GM19455 (cell line): ENCODE measurements around the gene SLC9C2.
"Not testable (repeated sequence)": the region's sequence is repeated elsewhere in the genome, so short reads cannot be mapped to it uniquely, and the experiment has no call there.

ENCODE experiments used
- ATAC-seq: cut with Tn5 transposase; IDR thresholded peaks from one replicate; pipeline ENCODE4 v1.9.1; 2021; ENCODE audit not compliant: unreplicated experiment

SLC9C2 gene

DNA sequence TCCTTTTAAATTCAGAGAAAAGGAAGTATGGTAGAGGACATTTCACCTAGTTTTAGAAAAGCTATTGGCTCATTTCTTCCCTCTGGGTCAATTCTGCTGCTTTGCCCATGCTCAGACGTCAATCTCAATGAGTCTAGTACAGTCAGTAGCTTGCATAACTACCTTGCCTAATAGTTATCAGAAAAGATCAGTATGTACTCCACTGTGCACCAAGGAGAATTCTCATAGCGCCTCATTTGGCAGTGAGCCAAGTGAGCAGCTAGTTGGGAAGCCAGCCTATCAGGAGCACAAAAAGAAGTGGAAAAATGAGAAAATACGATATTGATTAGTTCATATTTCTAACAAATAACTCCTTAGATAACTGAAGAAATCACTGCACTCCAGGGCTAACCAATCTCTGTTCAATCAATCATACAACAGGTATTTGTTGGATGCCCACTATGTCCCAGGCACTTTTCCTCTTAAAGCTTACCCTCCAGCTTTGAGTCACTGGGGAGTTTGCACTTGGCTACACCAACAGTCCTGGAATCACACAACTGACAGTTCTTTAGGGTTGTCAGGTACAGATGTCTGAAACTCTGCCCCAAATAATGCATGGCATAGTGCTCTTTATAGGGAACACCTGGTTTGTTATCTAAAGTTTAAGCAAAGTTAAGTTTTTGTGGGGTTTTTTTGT lies 75.6 kb downstream of the SLC9C2 start:
- no peak for ATAC-seq

DNA sequence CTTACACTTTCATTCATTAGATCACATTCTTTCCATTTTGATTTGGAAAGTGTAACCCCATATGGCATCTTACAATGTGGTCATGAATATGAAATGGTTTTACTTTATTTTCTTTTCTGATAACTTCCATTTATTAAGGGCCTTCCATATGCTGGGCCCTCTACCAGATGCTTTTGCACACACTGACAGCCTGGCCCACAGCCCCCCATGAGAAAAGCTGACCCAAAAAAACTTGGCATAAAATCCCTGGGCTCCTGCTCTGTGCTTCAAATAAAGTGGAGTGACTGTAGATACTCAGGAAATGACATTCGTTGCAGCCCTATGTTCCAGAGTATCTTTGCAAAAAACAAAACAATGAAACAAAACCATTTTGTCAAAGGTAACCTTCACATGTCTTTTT lies 76.9 kb downstream of the SLC9C2 start:
- no peak for ATAC-seq

DNA sequence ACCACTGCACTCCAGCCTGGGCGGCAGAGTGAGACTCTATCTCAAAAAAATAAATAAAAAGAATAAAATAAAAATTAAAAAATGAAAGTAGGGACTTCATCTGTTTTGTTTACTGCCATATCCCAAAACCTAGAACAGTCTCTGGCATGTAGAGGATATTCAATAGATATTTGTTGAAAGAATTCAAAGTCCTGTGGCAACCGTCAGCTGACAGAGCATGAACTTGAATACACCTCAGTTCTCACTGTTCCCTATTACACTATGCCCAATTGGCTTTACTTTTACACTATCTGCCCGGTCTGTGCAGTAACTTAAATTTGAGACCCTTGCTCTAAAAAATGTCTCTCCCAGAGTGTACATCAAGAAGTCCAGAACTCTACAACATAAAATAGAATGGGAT lies 79.5 kb downstream of the SLC9C2 start:
- ATAC-seq = no peak

DNA sequence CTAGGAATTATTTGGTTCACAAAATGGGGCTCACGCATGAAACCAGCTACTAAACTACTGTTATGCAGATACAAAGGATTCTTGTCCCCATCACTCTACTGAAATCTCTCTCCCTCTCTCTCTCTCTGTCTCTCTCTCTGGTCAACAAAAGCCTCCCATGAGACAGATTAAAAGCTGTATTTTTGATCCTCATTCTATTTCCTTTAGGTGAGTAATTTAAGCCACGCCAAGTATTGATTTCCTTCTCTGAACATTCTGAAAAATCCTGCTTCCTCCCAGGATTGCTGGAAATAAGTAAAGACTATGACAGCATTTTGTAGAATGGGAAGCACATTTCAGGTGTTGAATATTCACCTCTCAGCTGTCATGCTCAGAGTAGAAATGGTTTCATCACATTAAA lies 82.1 kb downstream of the SLC9C2 start:
- no peak for ATAC-seq

DNA sequence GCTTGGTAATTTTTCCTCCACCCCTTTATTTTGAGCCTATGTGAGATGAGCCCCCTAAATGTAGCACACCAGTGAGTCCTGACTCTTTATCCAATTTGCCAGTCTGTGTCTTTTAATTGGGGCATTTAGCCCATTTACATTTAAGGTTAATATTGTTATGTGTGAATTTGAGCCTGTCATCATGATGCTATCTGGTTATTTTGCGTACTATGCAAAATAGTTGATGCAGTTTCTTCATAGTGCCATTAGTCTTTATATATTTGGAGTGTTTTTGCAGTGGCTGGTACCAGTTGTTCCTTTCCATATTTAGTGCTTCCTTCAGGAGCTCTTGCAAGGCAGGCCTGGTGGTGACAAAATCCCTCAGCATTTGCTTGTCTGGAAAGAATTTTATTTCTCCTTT lies 88.4 kb downstream of the SLC9C2 start:
- not testable (repeated sequence) for ATAC-seq

DNA sequence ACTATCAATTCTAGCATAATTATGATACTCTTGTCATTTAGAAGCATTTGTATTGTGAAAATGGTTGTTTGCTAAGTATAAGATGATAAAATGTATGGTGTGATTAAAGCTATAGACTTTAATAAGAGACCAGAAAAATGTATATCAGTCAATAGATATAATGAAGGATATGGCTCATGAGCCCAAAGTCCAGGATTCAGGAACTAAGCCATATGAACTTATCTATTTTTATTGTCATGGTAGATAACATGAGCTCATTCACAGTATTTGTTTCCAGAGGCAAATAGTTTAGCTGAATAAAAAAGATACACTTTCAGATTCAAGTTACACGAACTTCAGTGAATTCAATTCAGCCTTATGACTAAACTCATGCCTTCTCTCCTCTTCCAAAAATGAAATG lies 93.1 kb downstream of the SLC9C2 start:
- no peak for ATAC-seq

DNA sequence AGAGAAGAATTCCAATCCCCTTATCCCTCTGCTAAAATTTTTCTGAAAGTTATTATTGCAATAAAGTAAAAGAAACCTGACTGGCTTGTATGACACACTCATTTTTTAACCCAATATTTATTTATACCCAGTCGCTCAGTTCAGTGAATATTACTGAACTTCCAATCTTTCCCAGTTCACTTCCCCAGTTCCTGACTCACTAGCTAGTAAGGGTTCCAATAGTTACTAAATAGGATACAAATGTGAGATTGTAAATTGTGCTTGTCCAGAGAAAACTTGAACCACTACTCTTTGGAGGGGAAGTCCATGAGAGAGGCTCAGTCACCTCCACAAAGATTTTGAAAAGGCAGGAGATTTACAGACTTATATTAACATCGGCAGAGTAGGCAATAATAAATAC lies 94.3 kb downstream of the SLC9C2 start:
- no peak for ATAC-seq

DNA sequence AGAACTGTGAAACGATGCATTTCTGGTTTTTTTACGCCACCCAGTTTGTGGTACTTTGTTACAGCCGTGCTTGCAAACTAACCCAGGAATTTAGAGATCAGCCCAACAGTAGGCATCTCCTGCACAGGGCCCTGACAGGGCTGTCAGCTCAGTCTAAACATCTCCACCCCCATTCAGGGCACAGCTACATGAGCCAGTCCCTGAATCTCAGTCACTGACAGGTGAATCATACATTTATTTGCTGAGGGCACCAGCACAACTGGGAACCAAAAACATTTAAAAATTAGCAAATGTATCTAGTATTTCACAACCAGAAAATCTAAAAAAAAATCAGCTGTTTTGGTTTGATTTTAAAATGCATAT lies 95.0 kb downstream of the SLC9C2 start:
- no peak for ATAC-seq

DNA sequence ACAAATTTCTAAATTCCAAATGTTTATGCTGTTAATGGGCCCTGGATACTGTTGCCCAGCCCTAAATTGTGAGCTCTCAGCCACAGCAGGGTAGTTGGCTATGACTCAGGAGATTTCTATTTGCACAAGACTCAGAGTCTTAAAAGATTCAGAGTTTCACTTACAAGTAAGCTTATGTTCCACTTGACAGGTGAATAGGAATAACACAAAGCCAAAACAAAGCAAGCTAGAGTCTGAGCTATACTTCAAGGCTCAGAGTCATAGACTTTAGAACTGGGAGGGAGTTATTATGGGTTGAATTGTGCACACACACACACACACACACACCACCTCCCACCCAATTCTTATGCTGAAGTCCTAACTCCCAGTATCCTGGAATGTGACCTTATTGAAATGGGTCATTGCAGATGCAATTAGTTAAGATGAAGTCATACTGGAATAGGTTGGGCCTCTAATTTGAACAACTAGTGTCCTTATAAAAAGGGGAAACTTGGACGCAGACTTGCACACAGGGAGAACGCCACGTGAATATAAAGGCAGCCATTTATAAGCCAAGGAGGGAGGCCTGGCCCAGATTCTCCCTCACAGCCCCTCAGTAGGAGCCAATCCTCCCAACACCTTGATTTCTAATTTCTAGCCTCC lies 95.5 kb downstream of the SLC9C2 start:
- no peak for ATAC-seq

DNA sequence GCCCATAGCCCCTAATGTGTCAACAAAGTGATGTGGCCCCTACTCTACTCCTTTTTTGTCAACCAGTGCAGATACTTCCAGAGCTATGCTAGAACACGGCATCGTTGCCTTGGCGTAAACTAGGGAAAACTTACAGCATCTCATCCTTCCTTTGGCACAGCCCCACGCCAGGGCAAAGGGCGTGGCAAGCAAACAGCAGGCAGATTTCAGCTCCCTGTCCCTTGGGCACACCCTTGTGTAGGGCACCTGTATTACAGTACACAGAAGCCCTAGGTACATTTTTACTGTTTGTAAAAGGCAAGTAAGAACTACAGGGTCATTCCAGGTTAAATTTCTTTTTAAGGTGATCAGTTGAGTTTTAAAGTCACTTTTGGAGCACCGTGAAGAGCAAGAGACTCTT lies 96.4 kb downstream of the SLC9C2 start:
- ATAC-seq = no peak

DNA sequence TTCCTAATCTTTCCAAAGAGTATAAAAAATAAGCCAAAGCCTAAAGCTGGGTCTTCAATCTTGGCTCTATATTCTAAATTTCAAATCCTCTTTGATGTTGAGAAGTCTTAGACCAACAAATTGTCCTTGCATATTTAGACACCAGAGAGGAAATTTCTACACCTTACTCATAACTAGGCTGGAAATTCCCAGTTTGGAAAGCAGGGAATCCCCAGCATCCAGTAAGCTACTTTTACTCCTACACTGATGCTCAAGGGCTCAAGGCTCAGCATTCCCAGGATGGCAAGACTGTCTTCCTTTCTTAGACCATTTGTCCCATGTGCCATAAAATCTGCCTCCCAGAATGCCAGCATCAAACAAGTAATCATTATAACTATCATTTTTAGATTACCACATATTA lies 97.5 kb downstream of the SLC9C2 start:
- ATAC-seq = no peak

DNA sequence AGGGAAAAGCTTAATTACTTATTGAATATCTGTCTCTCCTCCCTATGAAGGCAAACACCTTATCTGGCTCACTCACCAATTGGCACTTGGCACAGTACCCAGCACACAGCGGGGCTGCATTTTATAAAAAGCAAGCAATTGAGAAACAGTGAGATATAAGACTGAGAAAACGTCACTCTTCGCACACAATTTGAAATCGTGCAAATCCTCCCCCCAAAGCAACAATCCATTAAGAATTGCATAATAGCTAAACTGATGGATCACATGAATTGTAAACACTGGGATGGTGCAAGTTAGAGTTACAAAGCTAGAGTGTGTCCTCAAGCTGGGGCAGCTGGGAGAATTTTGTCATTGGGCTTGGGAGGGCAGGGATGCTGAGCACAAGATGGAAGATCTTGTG lies 98.6 kb downstream of the SLC9C2 start:
- no peak for ATAC-seq

DNA sequence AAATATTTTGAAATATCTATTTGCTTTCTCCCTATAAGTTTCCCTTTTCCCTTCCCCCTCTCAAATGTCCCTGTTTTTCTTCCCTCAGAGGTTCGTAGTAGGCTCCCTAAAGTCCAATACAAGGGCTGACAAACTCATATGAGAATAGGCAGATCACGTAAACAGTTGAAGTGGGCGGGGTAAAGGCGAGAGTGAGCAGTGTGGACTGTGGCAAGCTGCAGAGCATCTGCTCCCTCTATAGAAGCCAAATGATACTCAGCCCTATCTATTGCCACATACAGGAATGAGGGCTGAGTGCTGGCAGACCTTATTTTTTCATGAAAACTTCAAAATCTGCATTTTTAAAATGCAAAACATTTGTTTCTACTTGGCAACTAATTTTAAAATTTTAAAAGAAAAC lies 99.5 kb downstream of the SLC9C2 start:
- ATAC-seq = no peak

DNA sequence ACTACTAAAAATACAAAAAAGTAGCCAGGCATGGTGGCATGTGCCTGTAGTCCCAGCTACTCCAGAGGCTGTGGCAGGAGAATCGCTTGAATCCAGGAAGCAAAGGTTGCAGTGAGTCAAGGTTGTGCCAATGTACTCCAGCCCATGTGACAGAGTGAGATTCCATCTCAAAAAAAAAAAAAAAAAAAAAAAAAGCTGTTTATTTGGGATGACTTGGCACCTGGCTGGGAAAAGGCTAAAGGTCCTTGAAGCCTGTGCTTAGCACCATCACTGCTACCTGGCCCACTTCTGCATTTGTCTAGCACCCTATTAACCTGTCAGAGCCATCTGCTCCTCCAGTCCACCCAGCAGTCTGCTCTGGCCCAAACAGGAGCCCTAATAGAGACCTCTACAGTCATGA lies 100.8 kb downstream of the SLC9C2 start:
- no peak for ATAC-seq

DNA sequence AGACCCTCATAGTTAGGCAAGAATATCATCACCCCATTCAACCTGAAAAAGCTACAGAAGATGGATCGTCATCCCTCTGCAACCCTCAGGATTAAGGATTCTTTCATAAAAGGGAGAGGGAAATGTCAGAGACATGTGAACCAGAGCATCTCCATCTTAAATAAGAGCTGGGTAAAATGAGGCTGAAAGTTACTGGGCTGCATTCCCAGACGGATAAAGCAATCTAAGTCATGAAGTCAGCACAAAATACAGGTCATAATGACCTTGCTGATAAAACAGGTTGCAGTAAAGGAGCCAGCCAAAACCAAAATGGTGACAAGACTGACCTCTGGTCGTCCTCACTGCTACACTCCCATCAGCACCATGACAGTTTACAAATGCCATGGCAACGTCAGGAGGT lies 103.1 kb downstream of the SLC9C2 start:
- no peak for ATAC-seq

DNA sequence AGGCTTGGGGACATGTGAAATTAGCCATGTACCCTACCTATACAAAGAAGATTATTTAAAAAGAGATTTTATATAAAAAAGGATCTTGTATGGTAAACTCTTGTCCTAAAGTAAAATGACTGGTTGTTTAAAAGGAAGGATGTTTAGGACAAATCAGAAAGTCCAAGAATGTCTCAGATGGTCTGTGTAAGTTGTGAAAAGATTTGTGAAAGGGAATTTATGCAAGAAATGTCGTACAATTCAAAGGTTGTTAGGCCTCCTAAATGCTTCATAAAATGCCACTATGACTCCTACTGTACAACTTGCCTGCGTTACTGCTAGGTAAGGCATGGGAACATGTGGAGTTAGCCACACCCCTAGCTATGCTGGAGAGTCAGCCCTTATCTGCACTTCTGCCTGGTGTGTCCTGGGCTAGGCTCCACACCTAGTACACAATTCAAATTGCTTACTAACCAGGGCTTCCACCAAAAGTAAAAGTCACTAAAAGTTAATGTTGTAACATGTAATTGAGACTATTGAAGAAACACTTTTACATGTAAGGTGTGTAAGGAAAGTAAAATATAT lies 106.0 kb downstream of the SLC9C2 start:
- no peak for ATAC-seq

DNA sequence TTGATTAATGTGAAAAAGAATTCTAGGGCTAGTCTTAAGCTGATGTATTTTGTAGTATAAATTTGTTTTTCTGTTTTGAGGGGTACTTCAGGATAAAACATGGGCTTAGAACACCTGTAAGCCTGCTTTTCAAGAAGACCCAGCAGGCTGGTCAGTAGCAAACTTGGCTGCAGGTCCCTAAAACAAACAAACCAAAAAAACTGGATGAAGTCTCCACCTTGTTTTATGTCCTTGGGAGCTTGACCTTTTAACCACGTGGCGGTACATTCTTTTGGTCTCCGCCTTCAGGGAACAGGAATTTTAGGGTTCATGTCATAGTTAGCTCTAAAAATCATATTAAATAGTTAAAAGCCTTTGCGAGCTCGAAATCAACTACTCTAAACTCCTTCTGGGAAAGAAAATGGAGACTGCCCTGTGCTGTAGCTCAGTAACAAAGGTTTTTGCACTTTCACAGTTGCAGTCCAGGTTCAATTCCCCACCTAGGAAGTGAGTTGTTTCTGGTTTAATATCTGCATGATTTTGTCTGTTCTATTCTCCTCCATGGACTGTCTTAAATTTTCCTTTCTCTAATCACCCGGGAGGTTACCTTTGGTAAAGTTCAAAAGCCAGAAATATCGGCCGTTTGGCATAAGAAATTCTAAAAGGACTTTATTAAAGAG lies 107.1 kb downstream of the SLC9C2 start:
- ATAC-seq = no peak

DNA sequence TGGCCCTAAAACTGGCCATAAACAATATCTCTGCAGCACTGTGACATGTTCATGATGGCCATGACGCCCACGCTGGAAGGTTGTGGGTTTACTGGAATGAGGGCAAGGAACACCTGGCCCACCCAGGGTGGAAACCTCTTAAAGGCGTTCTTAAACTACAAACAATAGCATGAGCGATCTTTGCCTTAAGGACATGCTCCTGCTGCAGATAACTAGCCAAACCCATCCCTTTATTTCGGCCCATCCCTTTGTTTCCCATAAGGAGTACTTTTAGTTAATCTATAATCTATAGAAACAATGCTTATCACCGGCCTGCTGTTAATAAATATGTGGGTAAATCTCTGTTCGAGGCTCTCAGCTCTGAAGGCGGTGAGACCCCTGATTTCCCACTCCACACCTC lies 109.7 kb downstream of the SLC9C2 start:
- ATAC-seq = not testable (repeated sequence)

DNA sequence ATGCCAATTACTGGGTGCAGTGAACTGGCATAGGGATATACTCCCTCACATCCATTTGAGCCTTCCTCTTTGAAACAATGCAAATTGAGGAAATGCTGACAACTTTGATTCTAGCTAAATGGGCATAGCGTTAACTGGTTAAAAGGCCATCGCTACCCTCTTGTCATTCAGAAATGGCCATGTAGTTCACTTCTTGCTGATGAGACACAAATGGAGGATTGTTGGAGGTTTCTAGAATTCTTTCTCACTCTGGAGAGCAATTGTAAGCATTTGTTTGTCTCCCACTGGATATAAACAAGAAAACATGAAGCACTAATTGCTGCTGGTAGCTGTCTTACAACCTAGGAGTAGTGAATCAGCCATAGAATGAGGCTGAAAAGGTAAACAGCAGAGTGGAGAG lies 111.4 kb downstream of the SLC9C2 start:
- no peak for ATAC-seq

DNA sequence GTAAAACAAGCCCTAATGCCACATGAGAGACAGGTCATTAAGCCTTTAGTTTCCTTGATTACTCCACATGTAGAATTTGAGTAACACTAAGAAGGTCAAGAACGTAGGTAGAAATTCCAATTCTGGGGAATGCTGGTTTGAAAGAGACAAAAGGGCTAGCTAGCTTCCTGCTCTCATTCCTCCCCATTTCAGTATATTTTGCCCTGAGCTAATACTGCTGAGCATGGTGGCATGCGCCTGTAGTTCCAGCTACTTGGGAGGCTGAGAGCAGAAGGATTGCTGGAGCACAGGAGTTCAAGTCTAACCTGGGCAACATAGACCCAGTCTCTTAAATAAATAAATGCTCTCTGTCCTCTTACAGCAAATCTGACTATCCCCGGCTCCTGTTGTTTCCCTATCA lies 112.9 kb downstream of the SLC9C2 start:
- ATAC-seq = no peak

DNA sequence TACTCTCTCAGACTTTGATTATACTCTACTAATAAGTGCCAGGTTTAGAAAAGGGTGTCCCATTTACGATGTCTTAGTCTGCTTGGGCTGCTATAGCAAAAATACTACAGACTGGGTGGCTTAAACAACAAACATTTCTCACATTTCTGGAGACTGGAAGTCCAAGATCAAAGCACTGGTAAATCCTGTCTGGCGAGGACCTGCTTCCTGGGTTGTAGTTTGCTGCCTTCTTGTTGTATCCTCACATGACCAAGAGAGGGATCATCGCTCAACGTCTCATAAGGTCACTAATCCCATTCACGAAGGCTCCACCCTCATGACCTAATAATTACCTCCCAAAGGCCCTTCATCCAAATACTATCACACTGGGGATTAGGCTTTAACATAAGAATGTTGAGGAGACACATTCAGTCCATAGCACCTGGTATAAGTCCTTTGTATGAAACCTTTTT lies 113.7 kb downstream of the SLC9C2 start:
- no peak for ATAC-seq

DNA sequence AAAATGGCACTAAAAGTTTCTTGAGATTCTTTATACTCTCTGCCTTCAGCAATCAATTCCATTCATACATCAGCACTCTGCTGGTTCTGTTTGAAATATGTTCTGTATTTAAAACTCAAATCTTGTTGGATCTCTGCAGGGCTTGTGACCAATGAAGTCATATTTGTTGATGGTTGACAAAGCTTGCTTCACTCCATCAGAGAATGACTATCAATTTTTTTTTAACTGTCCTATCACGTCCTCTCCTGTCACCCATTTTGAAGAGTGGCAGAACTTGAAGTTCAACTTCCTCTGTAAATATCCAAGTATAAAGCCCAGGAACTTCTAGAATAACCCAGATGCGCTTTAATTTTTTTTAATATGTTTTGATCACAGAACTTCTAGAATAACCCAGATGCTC lies 114.9 kb downstream of the SLC9C2 start:
- ATAC-seq = no peak
